Measurements from ENCODE around the gene ANGPT4. TPM values are rescaled to one million over a fixed set of nuclear protein-coding genes. Genes with fewer than 3 reads are reported as not detected.

Gene ANGPT4
- total and polyA plus RNA-seq, 12 donors: 0.05 to 0.44 (median 0.26) TPM; not detected in 8

DNA sequence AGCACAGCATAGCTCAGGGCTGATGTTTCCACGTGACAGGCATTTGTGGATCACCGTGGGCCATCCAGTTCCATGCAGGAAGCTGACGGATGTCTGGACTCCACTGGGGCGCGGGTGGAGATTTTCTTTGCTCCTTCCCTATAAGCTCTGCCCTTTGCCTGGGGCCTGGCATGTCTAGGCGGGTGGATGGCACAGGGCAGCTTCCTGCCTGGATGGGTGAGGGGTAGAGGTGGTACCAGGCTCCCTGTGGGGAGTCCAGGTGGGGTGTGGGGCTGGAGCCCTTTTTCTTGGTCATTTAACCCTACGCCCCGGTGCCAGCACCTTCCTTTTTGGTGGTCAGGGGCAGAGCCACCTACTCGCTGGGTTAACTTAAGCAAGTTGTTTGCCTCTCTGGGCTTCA lies 72.2 kb downstream of the ANGPT4 start:
- DNase-seq: no peak

DNA sequence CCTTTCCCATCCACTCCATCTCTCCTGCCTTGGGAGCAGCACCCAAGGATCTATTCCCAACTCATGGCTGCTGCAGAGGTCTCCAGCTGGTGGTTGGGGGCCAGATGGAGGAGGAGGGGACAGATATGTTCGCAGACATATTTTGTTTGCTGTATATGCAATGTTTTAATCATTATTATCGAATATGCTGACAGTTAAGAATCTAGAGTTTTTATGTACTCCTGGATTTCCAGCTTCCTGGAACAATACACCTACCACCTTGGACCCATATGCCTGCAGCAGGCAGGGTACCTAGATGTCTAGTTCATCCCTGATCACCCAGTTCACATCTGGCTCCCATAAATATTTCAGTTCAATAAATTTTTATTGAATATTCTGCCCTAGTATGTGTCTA lies 73.6 kb downstream of the ANGPT4 start:
- intact Hi-C loops (cut with DNase I): no loop called here
- DNase-seq (no peak), ATAC-seq (no peak)
- Histone ChIP-seq H3K36me3 (peaks cover 0 to 3% (median 0%) of the 10 kb centered on the region in 9 donors), H3K27ac (no peak overlapping the region), H3K4me3 (no peak overlapping the region), H3K9me3 (peaks cover 0 to 12% (median 0%) of the 10 kb centered on the region in 11 donors), H3K27me3 (peaks cover 0 to 16% (median 0%) of the 10 kb centered on the region in 7 donors), H3K4me1 (peaks cover 4 to 72% (median 20%) of the 10 kb centered on the region in 9 donors)
- WGBS, 2 donors: 82 to 94% methylated on average over 2 of the region's 2 CpGs
- TF ChIP-seq, protein P1, sequence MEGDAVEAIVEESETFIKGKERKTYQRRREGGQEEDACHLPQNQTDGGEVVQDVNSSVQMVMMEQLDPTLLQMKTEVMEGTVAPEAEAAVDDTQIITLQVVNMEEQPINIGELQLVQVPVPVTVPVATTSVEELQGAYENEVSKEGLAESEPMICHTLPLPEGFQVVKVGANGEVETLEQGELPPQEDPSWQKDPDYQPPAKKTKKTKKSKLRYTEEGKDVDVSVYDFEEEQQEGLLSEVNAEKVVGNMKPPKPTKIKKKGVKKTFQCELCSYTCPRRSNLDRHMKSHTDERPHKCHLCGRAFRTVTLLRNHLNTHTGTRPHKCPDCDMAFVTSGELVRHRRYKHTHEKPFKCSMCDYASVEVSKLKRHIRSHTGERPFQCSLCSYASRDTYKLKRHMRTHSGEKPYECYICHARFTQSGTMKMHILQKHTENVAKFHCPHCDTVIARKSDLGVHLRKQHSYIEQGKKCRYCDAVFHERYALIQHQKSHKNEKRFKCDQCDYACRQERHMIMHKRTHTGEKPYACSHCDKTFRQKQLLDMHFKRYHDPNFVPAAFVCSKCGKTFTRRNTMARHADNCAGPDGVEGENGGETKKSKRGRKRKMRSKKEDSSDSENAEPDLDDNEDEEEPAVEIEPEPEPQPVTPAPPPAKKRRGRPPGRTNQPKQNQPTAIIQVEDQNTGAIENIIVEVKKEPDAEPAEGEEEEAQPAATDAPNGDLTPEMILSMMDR (IDR thresholded peaks at IDR 0.05): no peak

More for the DNA sequence above, 72.2 kb downstream of the ANGPT4 start:
- no peak overlapping the region for H3K27ac ChIP-seq
- peaks cover 0 to 16% (median 0%) of the 10 kb centered on the region in 7 donors for H3K27me3 ChIP-seq
- H3K36me3 ChIP-seq: peaks cover 0 to 3% (median 0%) of the 10 kb centered on the region in 9 donors
- no peak overlapping the region for H3K4me3 ChIP-seq
- 86 to 89% methylated on average over 9 of the region's 9 CpGs for WGBS, 2 donors
- ATAC-seq: no peak
- H3K9me3 ChIP-seq: no peaks in the 10 kb centered on the region
- TF ChIP-seq, protein P1 (IDR thresholded peaks at IDR 0.05): no peak
- intact Hi-C loops (cut with DNase I): no loop called here
- H3K4me1 ChIP-seq: peaks cover 4 to 66% (median 20%) of the 10 kb centered on the region in 9 donors

DNA sequence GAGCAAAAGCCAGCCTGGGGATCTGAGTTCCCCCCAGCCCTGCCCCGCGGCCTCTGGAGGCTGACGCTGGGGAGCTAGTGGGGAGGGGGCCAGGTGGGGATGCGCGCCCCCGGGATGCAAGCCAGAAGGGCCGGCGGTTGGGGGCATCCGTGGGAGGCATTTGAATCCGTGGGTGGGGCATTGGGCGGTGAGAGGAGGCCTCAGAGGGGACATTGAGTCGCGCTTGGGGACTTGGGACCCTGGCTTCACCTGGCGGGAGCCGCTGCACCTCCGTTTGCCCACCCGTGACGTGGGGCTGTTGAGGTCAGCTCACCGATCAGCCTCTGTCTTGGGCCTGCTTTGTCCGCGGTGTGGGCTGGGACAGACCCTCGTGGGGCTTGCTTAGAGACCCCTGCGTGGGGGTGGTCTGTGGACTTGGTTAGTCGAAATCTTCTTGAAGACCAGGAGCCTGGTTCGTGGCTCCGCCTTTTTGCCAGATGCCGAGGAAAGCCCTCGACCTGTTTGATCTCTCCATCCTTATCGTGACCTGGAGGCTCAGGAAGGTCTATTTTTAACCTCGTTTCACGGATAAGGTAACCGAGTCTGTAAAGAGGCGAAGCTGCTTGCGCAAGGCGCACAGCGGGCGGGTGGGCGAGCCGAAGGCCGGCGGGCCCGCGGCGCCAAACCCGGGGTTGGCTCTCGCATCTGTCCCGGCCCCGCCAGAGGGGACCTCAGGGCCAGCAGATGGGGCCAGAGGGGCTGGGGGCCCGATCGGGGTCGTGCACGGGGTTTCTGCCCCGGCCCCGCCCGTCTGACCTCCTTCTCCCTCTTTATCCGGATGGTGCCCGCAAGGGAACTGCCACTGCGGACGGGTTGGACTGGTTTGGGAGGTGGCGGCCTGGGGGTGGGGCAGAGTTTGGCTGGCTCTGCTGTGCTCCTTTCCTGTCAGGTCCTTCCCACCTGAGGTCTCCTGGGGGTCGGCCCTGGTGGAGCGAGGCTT lies 74.3 kb downstream of the ANGPT4 start:
- H3K9me3 ChIP-seq: peaks cover 0 to 12% (median 0%) of the 10 kb centered on the region in 11 donors
- H3K4me3 ChIP-seq: peak overlapping the region in 9 of 10 donors; percentile 14 to 49 (median 31)
- ATAC-seq (no peak), DNase-seq (no peak)
- intact Hi-C loops (cut with DNase I): no loop called here
- TF ChIP-seq, protein P1 (IDR thresholded peaks at IDR 0.05): no peak
- H3K27ac ChIP-seq: no peak overlapping the region
- peaks cover 0 to 3% (median 0%) of the 10 kb centered on the region in 9 donors for H3K36me3 ChIP-seq
- peaks cover 4 to 72% (median 18%) of the 10 kb centered on the region in 9 donors for H3K4me1 ChIP-seq
- WGBS, 2 donors: 36 to 51% methylated on average over 62 of the region's 62 CpGs
- H3K27me3 ChIP-seq: peaks cover 0 to 16% (median 0%) of the 10 kb centered on the region in 7 donors

DNA sequence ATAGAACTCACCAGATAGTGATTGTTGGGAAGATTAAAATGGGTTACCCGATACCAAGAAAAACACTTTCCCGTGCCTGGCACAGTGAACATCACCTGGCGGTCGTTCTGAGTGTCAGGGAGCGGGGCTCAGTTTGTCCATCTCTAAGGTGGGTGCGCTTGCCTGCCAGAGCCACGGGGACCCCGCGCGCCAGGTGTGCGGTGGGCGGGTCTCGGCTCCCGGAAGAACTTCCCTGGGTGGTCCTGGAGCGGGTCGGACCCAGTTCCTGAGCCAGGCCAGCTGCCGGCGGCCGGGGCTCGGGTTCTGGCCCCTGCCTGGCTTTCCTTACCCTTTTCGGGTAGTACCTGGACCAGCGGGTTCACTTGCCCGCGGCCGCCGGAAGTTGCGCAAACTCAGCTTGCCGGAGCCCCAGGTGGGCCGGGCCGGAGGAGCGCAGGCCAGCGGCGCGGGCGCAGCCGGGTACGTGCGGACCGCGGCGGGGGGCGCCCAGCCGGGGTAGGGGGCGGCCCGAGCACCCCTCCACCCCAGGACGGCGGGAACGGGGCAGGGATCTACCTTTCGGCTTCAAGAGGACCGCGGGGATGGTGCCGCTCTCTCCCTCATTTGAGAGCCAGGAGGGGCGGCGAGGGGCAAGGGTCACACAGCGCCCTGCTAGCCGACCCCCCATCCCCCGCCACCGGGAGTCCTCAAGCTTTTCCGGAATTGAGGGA lies 75.1 kb downstream of the ANGPT4 start:
- intact Hi-C loops (cut with DNase I): no loop called here
- ATAC-seq (no peak), DNase-seq (no peak)
- peaks cover 0 to 16% (median 0%) of the 10 kb centered on the region in 7 donors for H3K27me3 ChIP-seq
- H3K4me1 ChIP-seq: peaks cover 4 to 70% (median 17%) of the 10 kb centered on the region in 9 donors
- WGBS, 2 donors: 23 to 34% methylated on average over 59 of the region's 59 CpGs
- peaks cover 0 to 12% (median 0%) of the 10 kb centered on the region in 11 donors for H3K9me3 ChIP-seq
- peaks cover 0 to 3% (median 0%) of the 10 kb centered on the region in 9 donors for H3K36me3 ChIP-seq
- H3K4me3 ChIP-seq: peak overlapping the region in 9 of 10 donors; percentile 14 to 49 (median 31)
- H3K27ac ChIP-seq: no peak overlapping the region
- TF ChIP-seq, protein P1 (IDR thresholded peaks at IDR 0.05): no peak
